ENCODE measurements around the gene HMGCL. TPM values are rescaled to one million over a fixed set of nuclear protein-coding genes. Genes with fewer than 3 reads are reported as not detected.
A peak's percentile ranks its signal among the peaks of the same experiment; 100 is the strongest.

The HMGCL gene
- total RNA-seq, 1 donor: 39.8 TPM

DNA sequence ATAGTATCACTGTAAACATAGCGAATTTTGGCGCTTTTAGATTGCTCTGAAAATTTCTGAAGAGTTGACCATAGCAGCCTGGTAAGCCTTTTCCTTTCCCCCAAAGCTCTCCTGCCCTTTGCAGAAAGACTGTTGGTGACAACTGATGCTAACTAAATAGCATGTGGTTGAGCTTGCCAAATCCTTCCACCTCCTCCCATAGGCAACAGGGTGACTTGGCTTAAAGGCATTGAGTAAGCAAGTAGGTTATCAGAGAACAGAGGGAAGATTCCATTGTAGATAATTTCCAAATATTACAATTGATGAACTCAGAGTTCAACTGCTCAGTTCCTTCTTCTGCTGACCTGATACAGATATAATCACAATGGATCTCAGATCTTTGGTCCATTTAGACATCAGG is 19.9 kb upstream of the HMGCL start:
- Histone ChIP-seq H3K27ac (ENCODE audit: low read depth, low read length) (no peak overlapping the region), H4K20me1 (ENCODE audit: insufficient read depth, low read length) (no peaks in the 10 kb centered on the region), H3K4me1 (ENCODE audit: insufficient read depth, low read length) (no peaks in the 10 kb centered on the region), H3K9me3 (ENCODE audit: low read depth, low read length) (no peaks in the 10 kb centered on the region), H3K36me3 (ENCODE audit: insufficient read depth, low read length) (peaks cover 3% of the 10 kb centered on the region), H3K27me3 (ENCODE audit: insufficient read depth, low read length) (peaks cover 3% of the 10 kb centered on the region), H2AFZ (ENCODE audit: low read length) (no peak overlapping the region), H3K79me2 (ENCODE audit: insufficient read depth, low read length) (no peaks in the 10 kb centered on the region), H3K4me2 (ENCODE audit: insufficient read depth, low read length) (no peak overlapping the region), H3K4me3 (ENCODE audit: insufficient read depth, low read length) (no peak overlapping the region)
- TF ChIP-seq, protein P1, sequence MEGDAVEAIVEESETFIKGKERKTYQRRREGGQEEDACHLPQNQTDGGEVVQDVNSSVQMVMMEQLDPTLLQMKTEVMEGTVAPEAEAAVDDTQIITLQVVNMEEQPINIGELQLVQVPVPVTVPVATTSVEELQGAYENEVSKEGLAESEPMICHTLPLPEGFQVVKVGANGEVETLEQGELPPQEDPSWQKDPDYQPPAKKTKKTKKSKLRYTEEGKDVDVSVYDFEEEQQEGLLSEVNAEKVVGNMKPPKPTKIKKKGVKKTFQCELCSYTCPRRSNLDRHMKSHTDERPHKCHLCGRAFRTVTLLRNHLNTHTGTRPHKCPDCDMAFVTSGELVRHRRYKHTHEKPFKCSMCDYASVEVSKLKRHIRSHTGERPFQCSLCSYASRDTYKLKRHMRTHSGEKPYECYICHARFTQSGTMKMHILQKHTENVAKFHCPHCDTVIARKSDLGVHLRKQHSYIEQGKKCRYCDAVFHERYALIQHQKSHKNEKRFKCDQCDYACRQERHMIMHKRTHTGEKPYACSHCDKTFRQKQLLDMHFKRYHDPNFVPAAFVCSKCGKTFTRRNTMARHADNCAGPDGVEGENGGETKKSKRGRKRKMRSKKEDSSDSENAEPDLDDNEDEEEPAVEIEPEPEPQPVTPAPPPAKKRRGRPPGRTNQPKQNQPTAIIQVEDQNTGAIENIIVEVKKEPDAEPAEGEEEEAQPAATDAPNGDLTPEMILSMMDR (IDR thresholded peaks at IDR 0.05; ENCODE audit: extremely low read depth, low read depth, low read length): no peak
- no peak for DNase-seq (ENCODE audit: insufficient read length, low spot score, missing footprints)

DNA sequence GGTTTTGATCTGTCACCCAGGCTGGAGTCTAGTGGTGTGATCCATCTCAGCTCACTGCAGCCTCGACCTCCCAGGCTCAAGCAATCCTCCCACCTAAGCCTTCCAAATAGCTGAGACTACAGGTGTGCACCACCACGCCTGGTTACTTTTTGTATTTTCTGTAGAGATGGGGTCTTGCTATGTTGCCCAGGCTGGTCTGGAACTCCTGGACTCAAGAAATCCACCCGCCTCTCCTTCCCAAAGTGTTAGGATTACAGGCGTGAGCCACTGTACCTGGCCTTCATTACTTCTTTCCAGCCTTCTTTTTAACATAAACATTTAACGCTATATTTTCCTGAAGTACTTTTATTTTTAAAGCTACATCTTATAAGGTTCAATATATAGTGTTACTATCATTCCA is 18.4 kb upstream of the HMGCL start:
- Histone ChIP-seq H2AFZ (ENCODE audit: low read length) (no peak overlapping the region), H3K4me1 (ENCODE audit: insufficient read depth, low read length) (peaks cover 2% of the 10 kb centered on the region), H3K79me2 (ENCODE audit: insufficient read depth, low read length) (no peaks in the 10 kb centered on the region), H3K4me2 (ENCODE audit: insufficient read depth, low read length) (no peak overlapping the region), H3K27me3 (ENCODE audit: insufficient read depth, low read length) (peaks cover 3% of the 10 kb centered on the region), H3K9me3 (ENCODE audit: low read depth, low read length) (no peaks in the 10 kb centered on the region), H4K20me1 (ENCODE audit: insufficient read depth, low read length) (no peaks in the 10 kb centered on the region), H3K36me3 (ENCODE audit: insufficient read depth, low read length) (peaks cover 3% of the 10 kb centered on the region), H3K4me3 (ENCODE audit: insufficient read depth, low read length) (no peak overlapping the region), H3K27ac (ENCODE audit: low read depth, low read length) (no peak overlapping the region)
- DNase-seq (ENCODE audit: insufficient read length, low spot score, missing footprints): no peak
- TF ChIP-seq, protein P1 (IDR thresholded peaks at IDR 0.05; ENCODE audit: extremely low read depth, low read depth, low read length): no peak

DNA sequence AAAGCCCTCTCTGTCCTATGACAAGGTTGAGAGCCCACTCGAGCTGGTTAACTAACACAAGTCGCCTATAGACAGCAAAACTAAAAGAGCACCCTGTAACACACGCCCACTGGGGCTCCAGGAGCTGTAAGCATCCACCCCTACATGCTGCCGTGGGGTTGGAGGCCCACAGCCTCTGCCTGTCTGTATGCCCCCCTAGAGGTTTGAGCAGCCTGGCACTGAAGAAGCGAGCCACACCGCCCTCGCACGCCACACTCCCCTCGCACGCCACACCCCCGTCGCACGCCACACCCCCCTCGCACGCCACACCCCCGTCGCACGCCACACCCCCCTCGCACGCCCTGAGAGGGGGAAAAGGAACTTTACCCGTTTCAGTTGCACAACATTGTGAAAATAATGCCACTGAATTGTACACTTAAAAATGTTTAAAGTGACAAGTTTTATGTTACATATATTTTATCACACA is 13.2 kb upstream of the HMGCL start:
- peak; percentile 92 for DNase-seq (ENCODE audit: insufficient read length, low spot score, missing footprints)
- H3K27me3 ChIP-seq (ENCODE audit: insufficient read depth, low read length): peaks cover 9% of the 10 kb centered on the region
- H3K27ac ChIP-seq (ENCODE audit: low read depth, low read length): no peak overlapping the region
- H4K20me1 ChIP-seq (ENCODE audit: insufficient read depth, low read length): no peaks in the 10 kb centered on the region
- H3K4me2 ChIP-seq (ENCODE audit: insufficient read depth, low read length): peak overlapping the region; percentile 78
- H3K36me3 ChIP-seq (ENCODE audit: insufficient read depth, low read length): no peaks in the 10 kb centered on the region
- no peaks in the 10 kb centered on the region for H3K79me2 ChIP-seq (ENCODE audit: insufficient read depth, low read length)
- H3K9me3 ChIP-seq (ENCODE audit: low read depth, low read length): no peaks in the 10 kb centered on the region
- peak overlapping the region; percentile 47 for H2AFZ ChIP-seq (ENCODE audit: low read length)
- H3K4me1 ChIP-seq (ENCODE audit: insufficient read depth, low read length): peaks cover 8% of the 10 kb centered on the region
- TF ChIP-seq, protein P1 (IDR thresholded peaks at IDR 0.05; ENCODE audit: extremely low read depth, low read depth, low read length): no peak
- H3K4me3 ChIP-seq (ENCODE audit: insufficient read depth, low read length): peak overlapping the region; percentile 62

DNA sequence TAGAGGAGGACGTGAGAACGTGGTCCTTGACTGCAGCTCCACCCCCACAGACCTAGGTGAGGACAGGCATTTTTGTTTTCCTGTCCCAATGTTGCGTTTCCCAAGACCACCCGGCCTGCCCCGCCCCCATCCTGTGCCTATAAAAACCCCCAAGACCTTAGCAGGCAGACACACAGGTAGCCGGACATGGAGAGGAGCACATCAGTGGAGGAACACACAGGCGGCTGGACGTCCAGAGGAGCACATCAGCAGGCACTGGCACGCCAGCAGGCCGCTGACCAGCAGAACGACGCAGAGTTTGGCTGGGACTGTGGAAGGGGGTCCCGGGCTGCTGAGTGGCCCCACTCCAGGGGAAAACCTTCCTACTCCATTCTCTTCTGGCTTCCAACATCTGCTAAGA is 12.7 kb upstream of the HMGCL start:
- H3K4me3 ChIP-seq (ENCODE audit: insufficient read depth, low read length): peak overlapping the region; percentile 62
- no peak for DNase-seq (ENCODE audit: insufficient read length, low spot score, missing footprints)
- H2AFZ ChIP-seq (ENCODE audit: low read length): no peak overlapping the region
- H3K4me1 ChIP-seq (ENCODE audit: insufficient read depth, low read length): peaks cover 8% of the 10 kb centered on the region
- TF ChIP-seq, protein P1 (IDR thresholded peaks at IDR 0.05; ENCODE audit: extremely low read depth, low read depth, low read length): no peak
- no peaks in the 10 kb centered on the region for H3K36me3 ChIP-seq (ENCODE audit: insufficient read depth, low read length)
- H3K27ac ChIP-seq (ENCODE audit: low read depth, low read length): no peak overlapping the region
- H4K20me1 ChIP-seq (ENCODE audit: insufficient read depth, low read length): no peaks in the 10 kb centered on the region
- peak overlapping the region; percentile 78 for H3K4me2 ChIP-seq (ENCODE audit: insufficient read depth, low read length)
- no peaks in the 10 kb centered on the region for H3K9me3 ChIP-seq (ENCODE audit: low read depth, low read length)
- H3K27me3 ChIP-seq (ENCODE audit: insufficient read depth, low read length): peaks cover 9% of the 10 kb centered on the region
- no peaks in the 10 kb centered on the region for H3K79me2 ChIP-seq (ENCODE audit: insufficient read depth, low read length)

All from osteoblast (primary cell).